ENCODE data around the gene CLRN2.

The CLRN2 gene

DNA sequence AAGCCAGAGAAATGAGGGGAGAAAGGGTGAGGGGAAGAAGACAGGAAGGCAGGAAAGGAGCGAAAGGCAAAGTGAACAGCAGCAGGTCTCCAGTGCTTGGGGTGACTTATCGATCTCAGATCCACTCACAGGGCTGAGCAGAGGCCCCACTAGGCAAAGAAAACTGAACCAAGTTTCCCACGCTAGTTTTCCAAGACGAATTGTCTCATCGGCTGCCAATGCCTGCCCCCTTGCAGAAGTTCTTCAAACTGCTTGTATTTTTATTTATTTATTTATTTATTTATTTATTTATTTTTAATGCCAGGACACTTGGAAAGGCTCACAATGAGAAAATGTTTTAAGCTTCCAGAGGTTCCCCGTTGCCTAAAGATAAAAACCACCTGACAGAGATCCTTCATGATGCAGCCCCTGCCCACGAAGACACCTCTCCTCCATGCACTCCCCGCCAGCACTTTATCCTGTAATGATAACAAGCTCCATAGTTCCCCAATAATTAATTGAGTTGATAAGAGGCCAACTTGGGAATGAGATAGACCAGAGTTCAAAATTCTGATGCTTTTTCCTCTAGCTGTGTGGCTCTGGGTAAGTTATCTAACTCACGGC lies 46.2 kb upstream of the CLRN2 start (continued):
- TF ChIP-seq ZNF518A (tag by site-specific recombination; conservative IDR thresholded peaks at IDR 0.05; ENCODE audit: low read depth) (peak; percentile 67), ZNF2 (tag by site-specific recombination; IDR thresholded peaks at IDR 0.05) (no peak), ZNF777 (tag by site-specific recombination; IDR thresholded peaks at IDR 0.05; ENCODE audit: borderline replicate concordance) (no peak), ZNF426 (tag by site-specific recombination; IDR thresholded peaks at IDR 0.05) (peak; percentile 64), ZNF664 (tag by site-specific recombination; IDR thresholded peaks at IDR 0.05) (0 out of 2 replicates have a peak, but pooled peaks have one; percentile 18), ZNF704 (tag by site-specific recombination; IDR thresholded peaks at IDR 0.05) (no peak), ZNF155 (tag by site-specific recombination; IDR thresholded peaks at IDR 0.05) (no peak), GFI1B (tag by site-specific recombination; IDR thresholded peaks at IDR 0.05) (no peak)
- TF ChIP-seq, protein P1, sequence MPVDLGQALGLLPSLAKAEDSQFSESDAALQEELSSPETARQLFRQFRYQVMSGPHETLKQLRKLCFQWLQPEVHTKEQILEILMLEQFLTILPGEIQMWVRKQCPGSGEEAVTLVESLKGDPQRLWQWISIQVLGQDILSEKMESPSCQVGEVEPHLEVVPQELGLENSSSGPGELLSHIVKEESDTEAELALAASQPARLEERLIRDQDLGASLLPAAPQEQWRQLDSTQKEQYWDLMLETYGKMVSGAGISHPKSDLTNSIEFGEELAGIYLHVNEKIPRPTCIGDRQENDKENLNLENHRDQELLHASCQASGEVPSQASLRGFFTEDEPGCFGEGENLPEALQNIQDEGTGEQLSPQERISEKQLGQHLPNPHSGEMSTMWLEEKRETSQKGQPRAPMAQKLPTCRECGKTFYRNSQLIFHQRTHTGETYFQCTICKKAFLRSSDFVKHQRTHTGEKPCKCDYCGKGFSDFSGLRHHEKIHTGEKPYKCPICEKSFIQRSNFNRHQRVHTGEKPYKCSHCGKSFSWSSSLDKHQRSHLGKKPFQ (tag by site-specific recombination; IDR thresholded peaks at IDR 0.05): no peak

DNA sequence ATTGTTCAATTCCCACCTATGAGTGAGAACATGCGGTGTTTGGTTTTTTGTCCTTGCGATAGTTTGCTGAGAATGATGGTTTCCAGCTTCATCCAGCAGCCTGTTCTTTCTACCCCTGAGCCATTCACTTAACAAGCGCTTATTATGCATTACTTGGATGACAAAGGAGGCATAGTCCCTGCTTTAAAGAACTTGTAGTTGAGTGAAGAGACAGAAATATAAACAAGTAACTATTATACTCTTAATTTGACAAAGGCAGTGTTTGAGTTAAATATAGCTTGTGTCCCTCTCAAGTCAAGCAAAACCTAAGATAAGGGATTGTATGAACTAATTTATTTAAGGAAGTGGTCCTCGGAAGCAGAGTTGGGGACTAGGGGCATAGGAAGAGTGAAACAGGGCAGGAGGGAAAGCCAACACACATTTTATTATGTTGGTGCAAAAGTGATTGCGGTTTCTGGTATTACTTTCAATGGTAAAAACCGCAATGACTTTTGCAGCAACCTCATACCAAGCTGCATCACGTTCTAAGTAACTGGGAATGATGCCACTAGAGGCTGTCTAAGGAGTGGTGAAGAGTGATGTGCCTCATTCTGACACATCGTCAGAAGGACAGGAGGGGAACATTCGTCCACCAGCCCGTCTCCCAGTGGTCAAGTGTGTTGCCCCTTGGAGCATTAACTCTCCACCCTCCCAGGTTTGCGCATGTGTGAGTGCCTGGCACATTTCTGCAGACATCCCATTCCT lies 44.9 kb upstream of the CLRN2 start:
- H3K27ac ChIP-seq (ENCODE audit: extremely low read depth, low read depth, low read length): no peak overlapping the region
- ChIA-PET CTCF (interaction anchor here (0.7 to 1.3 kb wide), 3 partner anchors 12 to 985 kb away, joined by 3 to 5 read pairs (median 3); no protein-coding TSS in a partner anchor), POLR2A (no interaction called here)
- TF ChIP-seq ZNF324 (tag by site-specific recombination; IDR thresholded peaks at IDR 0.05): no peak
- no peak for TF ChIP-seq SCRT2 (tag by site-specific recombination; IDR thresholded peaks at IDR 0.05)
- TF ChIP-seq, protein P2, sequence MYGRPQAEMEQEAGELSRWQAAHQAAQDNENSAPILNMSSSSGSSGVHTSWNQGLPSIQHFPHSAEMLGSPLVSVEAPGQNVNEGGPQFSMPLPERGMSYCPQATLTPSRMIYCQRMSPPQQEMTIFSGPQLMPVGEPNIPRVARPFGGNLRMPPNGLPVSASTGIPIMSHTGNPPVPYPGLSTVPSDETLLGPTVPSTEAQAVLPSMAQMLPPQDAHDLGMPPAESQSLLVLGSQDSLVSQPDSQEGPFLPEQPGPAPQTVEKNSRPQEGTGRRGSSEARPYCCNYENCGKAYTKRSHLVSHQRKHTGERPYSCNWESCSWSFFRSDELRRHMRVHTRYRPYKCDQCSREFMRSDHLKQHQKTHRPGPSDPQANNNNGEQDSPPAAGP (tag by site-specific recombination; IDR thresholded peaks at IDR 0.05): no peak
- no peak for TF ChIP-seq IKZF3 (tag by site-specific recombination; IDR thresholded peaks at IDR 0.05)
- TF ChIP-seq ZNF701 (tag by site-specific recombination; IDR thresholded peaks at IDR 0.05): no peak
- no peak for TF ChIP-seq ZNF133 (tag by site-specific recombination; IDR thresholded peaks at IDR 0.05)
- TF ChIP-seq ZBTB7A (tag by site-specific recombination; IDR thresholded peaks at IDR 0.05; ENCODE audit: low read depth): no peak
- TF ChIP-seq PRDM2 (tag by site-specific recombination; IDR thresholded peaks at IDR 0.05; ENCODE audit: borderline replicate concordance): no peak
- TF ChIP-seq ZNF221 (tag by site-specific recombination; IDR thresholded peaks at IDR 0.05; ENCODE audit: borderline replicate concordance): no peak
- TF ChIP-seq EGR2 (tag by site-specific recombination; IDR thresholded peaks at IDR 0.05; ENCODE audit: low read depth): no peak
- TF ChIP-seq OVOL3 (tag by site-specific recombination; IDR thresholded peaks at IDR 0.05): no peak
- no peak for TF ChIP-seq ZEB2 (tag by site-specific recombination; IDR thresholded peaks at IDR 0.05)

More for the DNA sequence above, 44.9 kb upstream of the CLRN2 start:
- Histone ChIP-seq H3K4me3 (ENCODE audit: low read depth, low read length) (no peak overlapping the region), H3K9me3 (ENCODE audit: control insufficient read depth, insufficient read depth, low read depth, low read length) (no peaks in the 10 kb centered on the region), H3K36me3 (ENCODE audit: control insufficient read depth in 2 of 2, insufficient read depth in 1 of 2, low read length in 2 of 2) (no peaks in the 10 kb centered on the region), H3K4me1 (ENCODE audit: control insufficient read depth, insufficient read depth, low read length) (no peaks in the 10 kb centered on the region)
